ENCODE measurements around the gene BICD2.

BICD2 gene

GRCh38 chr9:92664394-92665152 lies 100.1 kb downstream of the BICD2 start:
- no peak for DNase-seq

GRCh38 chr9:92663951-92664350 lies 100.7 kb downstream of the BICD2 start:
- DNase-seq: no peak

- no peak for DNase-seq
Measured at GRCh38 chr9:92663126-92663525, 101.5 kb downstream of the BICD2 start.

DNA sequence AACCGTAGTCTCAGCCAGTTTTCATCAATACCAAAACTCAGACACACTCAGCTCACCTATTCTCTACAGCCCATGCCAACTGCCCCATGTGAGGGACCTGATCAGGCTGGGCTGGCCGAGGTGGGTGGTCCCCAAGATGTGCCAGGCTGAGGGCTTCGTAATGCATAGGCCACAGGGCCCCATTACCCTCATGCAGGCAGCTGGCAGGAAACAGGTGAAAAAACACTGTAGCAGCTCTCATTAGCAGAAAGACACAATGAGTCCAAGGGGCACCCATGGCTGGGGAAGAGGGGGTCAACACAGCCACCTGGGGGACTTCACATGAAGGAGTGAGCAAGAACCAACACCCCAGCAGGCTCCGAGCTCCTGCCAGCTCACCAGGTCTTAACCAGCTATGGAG lies 102.9 kb downstream of the BICD2 start:
- DNase-seq: no peak
